HepG2 (cell line): ENCODE data around the gene TULP4. TPM values are rescaled to one million over a fixed set of nuclear protein-coding genes. Genes with fewer than 3 reads are reported as not detected.

Experiments used
- ATAC-seq: fragments of 200-7000 bp; cut with Tn5 transposase; 3 replicates; pipeline ENCODE4 v1.9.1; 2020; ENCODE audit warnings: mild to moderate bottlenecking, moderate library complexity
- BruUV-seq: library from RNA; stranded (reverse); fragments of 400-500 nt; replicated peaks from 2 replicates; lab custom pipeline; 2021; lab: Mats Ljungman, UMichigan
- CTCF ChIA-PET: fragments of 300-600 bp; formaldehyde crosslinking; extraction: SDS; loops from one replicate; lab custom pipeline; 2021; ENCODE audit warnings: low total read pairs, inconsistent platforms, low intra/inter-chr PET ratio; lab: Yijun Ruan, JAX
- POLR2A ChIA-PET: fragments of 350-600 bp; sonication (Branson Sonifier 250); formaldehyde crosslinking; loops from one replicate; lab custom pipeline; 2020; ENCODE audit warnings: antibody characterized with exemption, inconsistent platforms; lab: Yijun Ruan, JAX
- DNase-seq: peaks from one replicate; pipeline ENCODE4 v3.0.0-alpha.2; 2015; ENCODE audit warnings: low spot score
- FAIRE-seq: peaks from 3 replicates; lab custom pipeline; 2011; peaks lifted over from hg19 to GRCh38; lab: Jason Lieb, UNC
- H2AFZ ChIP-seq: one replicate; pipeline ENCODE4 v1.6.1; 2011; ENCODE audit warnings: low read length, inconsistent platforms
- H3K27ac ChIP-seq: fragments of 300-600 bp; 3 replicates; pipeline ENCODE4 v1.8.0; 2011; ENCODE audit warnings: mixed run types, mild to moderate bottlenecking, mixed read lengths, low read length, inconsistent platforms; ENCODE audit not compliant: insufficient read depth; ENCODE audit errors: extremely low read length
- H3K27me3 ChIP-seq, 2 experiments: fragments of 200-600 bp in 1 of 2; 2 replicates in 1 of 2; 3 replicates in 1 of 2; pipeline versions ENCODE4 v1.6.0 to v1.8.0; 2011; ENCODE audit warnings: low read length in 2 of 2, mild to moderate bottlenecking in 2 of 2, moderate library complexity in 2 of 2, inconsistent platforms in 1 of 2; ENCODE audit not compliant: insufficient read depth in 2 of 2, control insufficient read depth in 1 of 2
- H3K36me3 ChIP-seq, 2 experiments: fragments of 200-600 bp in 1 of 2; replicated peaks in 1 of 2; 2 replicates in 1 of 2; 3 replicates in 1 of 2; pipeline versions ENCODE4 v1.5.1 to v1.8.0; 2011; ENCODE audit warnings: low read length in 2 of 2, inconsistent platforms in 1 of 2; ENCODE audit not compliant: insufficient read depth in 2 of 2, control insufficient read depth in 1 of 2
- H3K4me1 ChIP-seq: 2 replicates; pipeline ENCODE4 v1.5.1; 2012; ENCODE audit warnings: low read length, inconsistent platforms; ENCODE audit not compliant: insufficient read depth
- H3K4me2 ChIP-seq: 2 replicates; pipeline ENCODE4 v1.6.0; 2011; ENCODE audit warnings: low read depth, low read length, inconsistent platforms
- H3K4me3 ChIP-seq, 3 experiments: fragments of 200-600 bp in 1 of 3; sonication (generic), shearing (Covaris generic) in 1 of 3; replicated peaks in 1 of 3; 2 replicates each; pipeline ENCODE4 v1.5.1; 2011 to 2016; ENCODE audit warnings: low read length in 3 of 3, inconsistent platforms in 2 of 3, low read depth in 2 of 3, mild to moderate bottlenecking in 2 of 3, control low read depth in 1 of 3, mixed read lengths in 1 of 3; ENCODE audit not compliant: insufficient read depth in 1 of 3
- H3K79me2 ChIP-seq: one replicate; pipeline ENCODE4 v1.6.1; 2011; ENCODE audit warnings: low read length, inconsistent platforms; ENCODE audit not compliant: insufficient read depth
- H3K9ac ChIP-seq: 2 replicates; pipeline ENCODE4 v1.6.0; 2011; ENCODE audit warnings: mild to moderate bottlenecking, low read depth, low read length, inconsistent platforms; ENCODE audit not compliant: insufficient read depth
- H3K9me3 ChIP-seq: 2 replicates; pipeline ENCODE4 v1.5.1; 2012; ENCODE audit warnings: mild to moderate bottlenecking, low read length
- H4K20me1 ChIP-seq: 2 replicates; pipeline ENCODE4 v1.6.0; 2011; ENCODE audit warnings: inconsistent platforms, mild to moderate bottlenecking, low read length, moderate library complexity; ENCODE audit not compliant: insufficient read depth
- ARID4A ChIP-seq: sonication (generic); formaldehyde crosslinking; IDR thresholded peaks from 2 replicates; pipeline ENCODE4 v1.5.0; 2020; ENCODE audit warnings: mild to moderate bottlenecking, missing genetic modification reagents, borderline replicate concordance
- FOXO1 ChIP-seq: sonication (generic); formaldehyde crosslinking; IDR thresholded peaks from 2 replicates; pipeline ENCODE4 v1.4.0; 2020; ENCODE audit warnings: missing genetic modification reagents
- JARID2 ChIP-seq: sonication (generic); formaldehyde crosslinking; IDR thresholded peaks from 2 replicates; pipeline ENCODE4 v1.8.1; 2023; ENCODE audit warnings: missing genetic modification reagents, inconsistent platforms; ENCODE audit not compliant: insufficient replicate concordance
- RBM22 ChIP-seq: fragments of 200-400 bp; formaldehyde crosslinking; optimal IDR thresholded peaks from 2 replicates; pipeline ENCODE3; 2017; ENCODE audit warnings: mild to moderate bottlenecking, low read length, moderate library complexity
- ZNF432 ChIP-seq: sonication (generic); formaldehyde crosslinking; IDR thresholded peaks from 2 replicates; pipeline ENCODE4 v1.5.0; 2020; ENCODE audit warnings: missing genetic modification reagents, mild to moderate bottlenecking, borderline replicate concordance
- ZNF546 ChIP-seq: sonication (generic); formaldehyde crosslinking; conservative IDR thresholded peaks from 2 replicates; pipeline ENCODE4 v1.8.1; 2023; ENCODE audit warnings: mild to moderate bottlenecking, missing genetic modification reagents
- WGBS: methylation state at CpG from one replicate; pipeline ENCODE4 v1.1.6; 2017; ENCODE audit warnings: low lambda C conversion rate; 5-methylcytosine and 5-hydroxymethylcytosine counted together
- in situ Hi-C: cut with HindIII; loops from 2 replicates; pipeline ENCODE4 v1.10.0; 2017; ENCODE audit warnings: low pct_unique_long_range_greater_than_20kb; ENCODE audit not compliant: extremely low pct_ligation_motif_present
- intact Hi-C: fragments of 100-400 bp; cut with micrococcal nuclease; formaldehyde crosslinking; loops from one replicate; pipeline ENCODE4 v1.10.0; 2022; ENCODE audit not compliant: unreplicated experiment
- polyA plus RNA-seq, 8 experiments: library from polyadenylated mRNA; depleted of rRNA in 3 of 8; stranded (reverse) in 7 of 8; unstranded in 1 of 8; fragments of >200 nt; fragmentation: Illumina TruSeq in 4 of 8; extraction: Trizol in 4 of 8; gene quantifications; 2 replicates each; pipeline versions ENCODE4 v1.2.1 to v1.2.3, GENCODE V29; 2011 to 2016; ENCODE audit warnings: low read depth in 4 of 8, missing spikeins in 1 of 8, mixed read lengths in 1 of 8; ENCODE audit not compliant: insufficient read depth in 1 of 8
- total RNA-seq, 5 experiments: library from RNA; depleted of rRNA; stranded (reverse); fragments of >200 nt; fragmentation: Illumina TruSeq; extraction: Trizol; gene quantifications; 2 replicates each; pipeline ENCODE4 v1.2.3, GENCODE V29; 2016; ENCODE audit warnings: low read depth in 1 of 5

The TULP4 gene
- total and polyA plus RNA-seq, 2 of the 13 experiments (the other 11 are each of a cell fraction or from before 2014, with no cell fraction given): 21.1 to 122 TPM

- in situ Hi-C loops: no loop called here
- Histone ChIP-seq H4K20me1 (no peaks in the 10 kb centered on the region; the same call in 1 of the 2 replicates), H2AFZ (no peak overlapping the region), H3K27ac (no peak overlapping the region), H3K4me1 (peaks cover 3% of the 10 kb centered on the region), H3K9me3 (no peaks in the 10 kb centered on the region), H3K4me2 (no peak overlapping the region), H3K36me3 (peaks cover 13 to 30% of the 10 kb centered on the region in 2 experiments), H3K9ac (no peak overlapping the region), H3K79me2 (peaks cover 9% of the 10 kb centered on the region), H3K27me3 (no peaks in the 10 kb centered on the region), H3K4me3 (no peak overlapping the region)
- TF ChIP-seq JARID2 (CRISPR knock-in tag) (no peak), RBM22 (peak; percentile 44)
- POLR2A ChIA-PET: no interaction called here
- no TSS peak for BruUV-seq
- DNase-seq (no peak), FAIRE-seq (no peak), ATAC-seq (no peak)
- CTCF ChIA-PET: no interaction called here
- intact Hi-C loops: no loop called here
- 98% methylated on average over 8 of the region's 8 CpGs for WGBS
These were observed 98.5 kb downstream of the TULP4 start for GRCh38 chr6:158410784-158411183.

DNA sequence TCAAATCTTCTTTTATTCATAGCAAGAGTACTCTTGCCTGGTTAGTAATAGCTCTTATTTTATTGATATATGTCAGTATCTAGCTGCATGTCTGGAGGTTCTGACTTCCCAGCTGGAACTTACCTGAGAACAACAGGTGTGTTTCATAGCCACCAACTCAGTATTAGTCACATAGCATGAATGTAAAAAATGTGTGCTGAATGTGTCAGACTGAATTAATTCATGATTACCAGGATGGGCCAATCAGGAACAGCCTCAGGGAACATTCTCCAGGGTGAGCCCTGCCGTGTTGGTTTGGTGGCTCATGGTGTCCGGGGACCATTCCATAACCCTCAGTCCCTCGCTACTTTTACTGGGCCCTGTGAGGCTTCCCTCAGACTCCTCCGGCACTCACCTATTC is 99.7 kb downstream of the TULP4 start:
- WGBS: 92% methylated on average over 4 of the region's 4 CpGs
- Histone ChIP-seq H4K20me1 (no peaks in the 10 kb centered on the region; the same call in 1 of the 2 replicates), H3K4me2 (no peak overlapping the region), H2AFZ (no peak overlapping the region), H3K27me3 (no peaks in the 10 kb centered on the region), H3K9ac (no peak overlapping the region), H3K79me2 (peaks cover 9% of the 10 kb centered on the region)
- DNase-seq (no peak), FAIRE-seq (no peak)
- BruUV-seq: no TSS peak
- POLR2A ChIA-PET: no interaction called here
- TF ChIP-seq ZNF546 (no peak), FOXO1 (CRISPR knock-in tag) (no peak), ARID4A (CRISPR knock-in tag) (no peak), ZNF432 (CRISPR knock-in tag) (no peak)
- TF ChIP-seq, all 625 proteins: peak for 0
- Histone ChIP-seq H3K9me3 (no peaks in the 10 kb centered on the region), H3K27ac (no peak overlapping the region), H3K4me3 (no peak overlapping the region), H3K4me1 (no peaks in the 10 kb centered on the region), H3K36me3 (peaks cover 18 to 41% of the 10 kb centered on the region in 2 experiments)
- in situ Hi-C loops: no loop called here
- CTCF ChIA-PET: no interaction called here
- intact Hi-C loops: no loop called here
- no peak for ATAC-seq
